ENCODE results near the gene BTBD9. TPM values are rescaled to one million over a fixed set of nuclear protein-coding genes. Genes with fewer than 3 reads are reported as not detected.

BTBD9 gene
- total and polyA plus RNA-seq, 2 of the 13 experiments (the other 11 are each of a cell fraction or from before 2014, with no cell fraction given), result 1.2 to 3.0 TPM

DNA sequence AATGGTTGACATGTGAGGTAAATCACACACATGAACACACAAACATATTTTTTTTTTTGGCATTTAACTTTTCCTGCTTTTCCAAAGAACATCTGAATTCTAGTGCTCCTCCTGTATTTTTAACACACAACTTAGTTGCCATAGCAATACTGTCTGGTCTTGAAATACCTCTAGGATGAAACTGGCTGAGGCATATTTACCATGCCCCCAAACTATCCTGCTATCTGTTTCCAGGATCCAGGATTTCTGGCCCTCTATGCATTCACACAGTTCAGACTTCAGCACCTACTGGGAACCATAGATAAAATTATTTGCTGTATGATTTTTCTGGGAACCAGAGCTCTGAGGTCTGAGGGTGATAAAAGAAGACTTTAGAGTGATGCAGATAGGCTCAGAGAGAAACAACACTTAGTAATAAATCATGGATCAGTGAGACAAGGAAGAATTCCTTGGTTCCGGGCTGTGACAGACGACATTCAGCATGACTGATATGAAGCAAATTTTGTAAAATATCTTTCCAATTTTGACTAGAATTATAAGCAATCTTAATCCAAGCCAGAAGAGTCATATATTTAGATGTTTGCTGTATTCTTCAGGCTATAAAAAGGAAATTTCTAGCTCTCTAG is 359.7 kb downstream of the BTBD9 start (continued):
- TF ChIP-seq, protein P1, sequence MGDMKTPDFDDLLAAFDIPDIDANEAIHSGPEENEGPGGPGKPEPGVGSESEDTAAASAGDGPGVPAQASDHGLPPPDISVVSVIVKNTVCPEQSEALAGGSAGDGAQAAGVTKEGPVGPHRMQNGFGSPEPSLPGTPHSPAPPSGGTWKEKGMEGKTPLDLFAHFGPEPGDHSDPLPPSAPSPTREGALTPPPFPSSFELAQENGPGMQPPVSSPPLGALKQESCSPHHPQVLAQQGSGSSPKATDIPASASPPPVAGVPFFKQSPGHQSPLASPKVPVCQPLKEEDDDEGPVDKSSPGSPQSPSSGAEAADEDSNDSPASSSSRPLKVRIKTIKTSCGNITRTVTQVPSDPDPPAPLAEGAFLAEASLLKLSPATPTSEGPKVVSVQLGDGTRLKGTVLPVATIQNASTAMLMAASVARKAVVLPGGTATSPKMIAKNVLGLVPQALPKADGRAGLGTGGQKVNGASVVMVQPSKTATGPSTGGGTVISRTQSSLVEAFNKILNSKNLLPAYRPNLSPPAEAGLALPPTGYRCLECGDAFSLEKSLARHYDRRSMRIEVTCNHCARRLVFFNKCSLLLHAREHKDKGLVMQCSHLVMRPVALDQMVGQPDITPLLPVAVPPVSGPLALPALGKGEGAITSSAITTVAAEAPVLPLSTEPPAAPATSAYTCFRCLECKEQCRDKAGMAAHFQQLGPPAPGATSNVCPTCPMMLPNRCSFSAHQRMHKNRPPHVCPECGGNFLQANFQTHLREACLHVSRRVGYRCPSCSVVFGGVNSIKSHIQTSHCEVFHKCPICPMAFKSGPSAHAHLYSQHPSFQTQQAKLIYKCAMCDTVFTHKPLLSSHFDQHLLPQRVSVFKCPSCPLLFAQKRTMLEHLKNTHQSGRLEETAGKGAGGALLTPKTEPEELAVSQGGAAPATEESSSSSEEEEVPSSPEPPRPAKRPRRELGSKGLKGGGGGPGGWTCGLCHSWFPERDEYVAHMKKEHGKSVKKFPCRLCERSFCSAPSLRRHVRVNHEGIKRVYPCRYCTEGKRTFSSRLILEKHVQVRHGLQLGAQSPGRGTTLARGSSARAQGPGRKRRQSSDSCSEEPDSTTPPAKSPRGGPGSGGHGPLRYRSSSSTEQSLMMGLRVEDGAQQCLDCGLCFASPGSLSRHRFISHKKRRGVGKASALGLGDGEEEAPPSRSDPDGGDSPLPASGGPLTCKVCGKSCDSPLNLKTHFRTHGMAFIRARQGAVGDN (CRISPR knock-in tag; IDR thresholded peaks at IDR 0.05), result no peak
- TF ChIP-seq RELA (CRISPR knock-in tag; IDR thresholded peaks at IDR 0.05), result no peak
- TF ChIP-seq SMARCE1 (IDR thresholded peaks at IDR 0.05; ENCODE audit: borderline replicate concordance), result no peak
- TF ChIP-seq ATAD3A (CRISPR knock-in tag; IDR thresholded peaks at IDR 0.05), result no peak
- no peak for TF ChIP-seq POLR2A (IDR thresholded peaks at IDR 0.05; ENCODE audit: insufficient read depth in 1 of 2, low read depth in 2 of 2, low read length in 2 of 2)

DNA sequence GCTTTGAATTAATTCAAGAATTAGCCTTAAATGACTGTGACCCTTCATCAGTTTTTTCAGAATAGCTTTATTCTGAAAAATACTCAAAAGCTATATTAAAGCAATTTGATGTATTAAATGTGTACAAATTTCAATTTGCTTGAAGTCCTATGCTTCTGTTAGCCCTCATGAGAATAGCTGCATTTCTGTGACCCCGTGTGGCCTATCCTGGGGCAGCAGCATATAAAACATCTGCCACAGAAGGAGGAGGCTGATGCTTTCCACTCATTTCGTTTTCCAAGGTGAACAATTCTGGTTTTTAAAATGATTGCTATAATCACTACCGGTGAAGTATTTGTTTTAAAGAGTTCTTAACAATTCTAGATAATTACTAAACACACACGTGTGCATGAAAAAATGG is 360.3 kb downstream of the BTBD9 start:
- peak; percentile 40; the same call in 1 of the 3 replicates for ATAC-seq

More for the DNA sequence above, 360.3 kb downstream of the BTBD9 start:
- Histone ChIP-seq H3K4me3 (replicated peaks in 1 of 3; ENCODE audit: insufficient read depth in 1 of 3, low read depth in 2 of 3, low read length in 3 of 3) (no peak overlapping the region), H3K27me3 (ENCODE audit: control insufficient read depth in 1 of 2, insufficient read depth in 2 of 2, low read length in 2 of 2) (no peaks in the 10 kb centered on the region), H4K20me1 (ENCODE audit: insufficient read depth, low read length) (no peaks in the 10 kb centered on the region), H3K4me1 (ENCODE audit: insufficient read depth, low read length) (no peaks in the 10 kb centered on the region), H3K36me3 (replicated peaks in 1 of 2; ENCODE audit: control insufficient read depth in 1 of 2, insufficient read depth in 2 of 2, low read length in 2 of 2) (no peaks in the 10 kb centered on the region), H3K27ac (ENCODE audit: extremely low read length, insufficient read depth, low read length) (no peak overlapping the region), H3K79me2 (ENCODE audit: insufficient read depth, low read length) (no peaks in the 10 kb centered on the region), H3K4me2 (ENCODE audit: low read depth, low read length) (no peak overlapping the region), H3K9me3 (ENCODE audit: low read length) (no peaks in the 10 kb centered on the region), H2AFZ (ENCODE audit: low read length) (no peak overlapping the region), H3K9ac (ENCODE audit: insufficient read depth, low read depth, low read length) (no peak overlapping the region)
- intact Hi-C loops (cut with micrococcal nuclease; ENCODE audit: unreplicated experiment) (no loop called here), in situ Hi-C loops (cut with HindIII; ENCODE audit: extremely low pct_ligation_motif_present, low pct_unique_long_range_greater_than_20kb) (no loop called here)
- WGBS (ENCODE audit: low lambda C conversion rate), result 25% methylated on average over 4 of the region's 4 CpGs
- no TSS peak for BruUV-seq (replicated peaks)
- ChIA-PET POLR2A (no interaction called here), CTCF (ENCODE audit: low intra/inter-chr PET ratio, low total read pairs) (no interaction called here)
- no peak for FAIRE-seq
- TF ChIP-seq STAG1 (CRISPR knock-in tag; IDR thresholded peaks at IDR 0.05) (peak; percentile 40; the same call in 1 of the 2 replicates), NPAS2 (CRISPR knock-in tag; IDR thresholded peaks at IDR 0.05; ENCODE audit: borderline replicate concordance) (no peak)
- TF ChIP-seq, protein P2, sequence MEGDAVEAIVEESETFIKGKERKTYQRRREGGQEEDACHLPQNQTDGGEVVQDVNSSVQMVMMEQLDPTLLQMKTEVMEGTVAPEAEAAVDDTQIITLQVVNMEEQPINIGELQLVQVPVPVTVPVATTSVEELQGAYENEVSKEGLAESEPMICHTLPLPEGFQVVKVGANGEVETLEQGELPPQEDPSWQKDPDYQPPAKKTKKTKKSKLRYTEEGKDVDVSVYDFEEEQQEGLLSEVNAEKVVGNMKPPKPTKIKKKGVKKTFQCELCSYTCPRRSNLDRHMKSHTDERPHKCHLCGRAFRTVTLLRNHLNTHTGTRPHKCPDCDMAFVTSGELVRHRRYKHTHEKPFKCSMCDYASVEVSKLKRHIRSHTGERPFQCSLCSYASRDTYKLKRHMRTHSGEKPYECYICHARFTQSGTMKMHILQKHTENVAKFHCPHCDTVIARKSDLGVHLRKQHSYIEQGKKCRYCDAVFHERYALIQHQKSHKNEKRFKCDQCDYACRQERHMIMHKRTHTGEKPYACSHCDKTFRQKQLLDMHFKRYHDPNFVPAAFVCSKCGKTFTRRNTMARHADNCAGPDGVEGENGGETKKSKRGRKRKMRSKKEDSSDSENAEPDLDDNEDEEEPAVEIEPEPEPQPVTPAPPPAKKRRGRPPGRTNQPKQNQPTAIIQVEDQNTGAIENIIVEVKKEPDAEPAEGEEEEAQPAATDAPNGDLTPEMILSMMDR (CRISPR knock-in tag; IDR thresholded peaks at IDR 0.05), result peak; percentile 34
- no peak for DNase-seq (ENCODE audit: low spot score)
